Peyer's patch (tissue), 4 donors: ENCODE measurements around the gene DEFB114. TPM values are rescaled to one million over a fixed set of nuclear protein-coding genes. Genes with fewer than 3 reads are reported as not detected.

Experiments used
- DNase-seq, 3 donors: peaks; one replicate each; pipeline ENCODE4 v3.0.0-alpha.2; 2017 to 2019
- H3K27ac ChIP-seq, 4 donors: fragments of 200-600 bp; sonication (generic); one replicate each; pipeline ENCODE4 v1.5.1; 2016 to 2019
- H3K27me3 ChIP-seq, 2 donors: fragments of 200-600 bp; sonication (generic); one replicate each; pipeline ENCODE4 v1.5.1; 2019
- H3K36me3 ChIP-seq, 3 donors: fragments of 200-600 bp; sonication (generic); one replicate each; pipeline ENCODE4 v1.5.1; 2016 to 2019
- H3K4me1 ChIP-seq, 4 donors: fragments of 200-600 bp; sonication (generic); one replicate each; pipeline ENCODE4 v1.5.1; 2016 to 2019
- H3K4me3 ChIP-seq, 4 donors: fragments of 200-600 bp; sonication (generic); 1 replicate in 3 of 4; 2 replicates in 1 of 4; pipeline ENCODE4 v1.5.1; 2016 to 2019; ENCODE audit warnings: mild to moderate bottlenecking in 1 of 4
- H3K9me3 ChIP-seq, 4 donors: fragments of 200-600 bp; sonication (generic); one replicate each; pipeline ENCODE4 v1.5.1; 2016 to 2019; ENCODE audit warnings: mild to moderate bottlenecking in 1 of 4
- POLR2A ChIP-seq, 2 donors: fragments of 450-650 bp; IDR thresholded peaks; one replicate each; pipeline ENCODE4 v1.5.1; 2017; ENCODE audit warnings: antibody characterized with exemption in 2 of 2, mild to moderate bottlenecking in 2 of 2, moderate library complexity in 2 of 2
- total RNA-seq, 4 donors: library from RNA; depleted of rRNA; stranded (reverse); fragments of >200 nt; gene quantifications; one replicate each; pipeline ENCODE4 v1.1.0, GENCODE V29; 2016
- TF ChIP-seq, protein P1 (sequence below), 6 experiments: fragments of 450-650 bp in 4 of 6; fragments of 200-600 bp in 2 of 6; sonication (generic) in 1 of 6; IDR thresholded peaks; one replicate each; pipeline ENCODE4 v1.5.1; 2017 to 2019; ENCODE audit warnings: antibody characterized with exemption in 6 of 6, mild to moderate bottlenecking in 3 of 6, moderate library complexity in 1 of 6

Gene DEFB114
- total RNA-seq, 4 donors from 2014 or later, result not detected

DNA sequence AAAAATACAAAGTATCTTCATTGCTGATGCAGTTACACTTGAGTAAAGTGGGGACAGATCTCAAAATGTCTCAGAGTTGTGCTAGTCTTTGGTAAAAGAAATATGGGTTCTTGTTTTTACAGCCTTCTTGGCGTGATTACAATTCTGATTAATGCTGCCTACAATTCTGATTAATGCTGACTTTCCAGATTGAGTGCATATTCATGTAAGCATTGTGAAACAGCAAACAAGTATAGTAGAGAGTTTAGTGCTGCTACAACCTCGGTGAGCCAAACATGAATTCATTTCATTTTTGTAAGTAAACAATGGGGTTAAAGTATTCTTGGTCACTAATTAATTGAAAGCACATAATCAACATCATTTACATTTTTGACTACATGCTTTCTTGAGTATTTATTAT is 5.6 kb upstream of the DEFB114 start, which contains the start of gene DEFB113:
Gene DEFB113, minus strand, starts transcription at position 21 of the 400 bp plus-strand sequence. Its CDS starts 0 bp downstream, at position 21.
- no peak for TF ChIP-seq POLR2A (IDR thresholded peaks at IDR 0.05)
- TF ChIP-seq, protein P1, sequence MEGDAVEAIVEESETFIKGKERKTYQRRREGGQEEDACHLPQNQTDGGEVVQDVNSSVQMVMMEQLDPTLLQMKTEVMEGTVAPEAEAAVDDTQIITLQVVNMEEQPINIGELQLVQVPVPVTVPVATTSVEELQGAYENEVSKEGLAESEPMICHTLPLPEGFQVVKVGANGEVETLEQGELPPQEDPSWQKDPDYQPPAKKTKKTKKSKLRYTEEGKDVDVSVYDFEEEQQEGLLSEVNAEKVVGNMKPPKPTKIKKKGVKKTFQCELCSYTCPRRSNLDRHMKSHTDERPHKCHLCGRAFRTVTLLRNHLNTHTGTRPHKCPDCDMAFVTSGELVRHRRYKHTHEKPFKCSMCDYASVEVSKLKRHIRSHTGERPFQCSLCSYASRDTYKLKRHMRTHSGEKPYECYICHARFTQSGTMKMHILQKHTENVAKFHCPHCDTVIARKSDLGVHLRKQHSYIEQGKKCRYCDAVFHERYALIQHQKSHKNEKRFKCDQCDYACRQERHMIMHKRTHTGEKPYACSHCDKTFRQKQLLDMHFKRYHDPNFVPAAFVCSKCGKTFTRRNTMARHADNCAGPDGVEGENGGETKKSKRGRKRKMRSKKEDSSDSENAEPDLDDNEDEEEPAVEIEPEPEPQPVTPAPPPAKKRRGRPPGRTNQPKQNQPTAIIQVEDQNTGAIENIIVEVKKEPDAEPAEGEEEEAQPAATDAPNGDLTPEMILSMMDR (IDR thresholded peaks at IDR 0.05), result no peak
- Histone ChIP-seq H3K27me3 (no peaks in the 10 kb centered on the region), H3K9me3 (no peaks in the 10 kb centered on the region), H3K4me1 (no peaks in the 10 kb centered on the region), H3K36me3 (no peaks in the 10 kb centered on the region), H3K27ac (no peak within 1 kb of the TSS), H3K4me3 (no peak within 1 kb of the TSS)
- no peak for DNase-seq

DNA sequence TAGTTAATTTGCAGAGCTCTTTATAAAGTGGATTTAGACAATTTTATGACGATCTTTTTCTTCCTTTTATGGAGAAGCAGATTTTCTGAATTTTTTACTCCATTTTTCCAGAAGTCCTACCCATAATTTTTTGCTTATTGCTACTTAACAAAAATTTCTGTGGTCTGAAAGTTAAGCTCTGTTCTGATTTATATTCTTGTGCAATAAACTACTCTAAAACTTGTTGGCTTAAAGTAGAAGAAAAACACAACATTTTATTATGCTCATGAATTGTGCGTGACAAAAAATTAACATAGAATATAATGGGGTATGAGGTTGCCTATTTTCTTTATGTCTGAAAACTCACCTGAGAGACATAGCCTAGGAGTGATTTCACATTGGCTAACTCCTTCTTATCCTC is 2.9 kb upstream of the DEFB114 start:
- Histone ChIP-seq H3K4me3 (no peak overlapping the region), H3K9me3 (no peaks in the 10 kb centered on the region), H3K27me3 (no peaks in the 10 kb centered on the region), H3K27ac (no peak overlapping the region), H3K36me3 (no peaks in the 10 kb centered on the region), H3K4me1 (no peaks in the 10 kb centered on the region)
- no peak for DNase-seq
- TF ChIP-seq, protein P1 (IDR thresholded peaks at IDR 0.05), result no peak
- TF ChIP-seq POLR2A (IDR thresholded peaks at IDR 0.05), result no peak

DNA sequence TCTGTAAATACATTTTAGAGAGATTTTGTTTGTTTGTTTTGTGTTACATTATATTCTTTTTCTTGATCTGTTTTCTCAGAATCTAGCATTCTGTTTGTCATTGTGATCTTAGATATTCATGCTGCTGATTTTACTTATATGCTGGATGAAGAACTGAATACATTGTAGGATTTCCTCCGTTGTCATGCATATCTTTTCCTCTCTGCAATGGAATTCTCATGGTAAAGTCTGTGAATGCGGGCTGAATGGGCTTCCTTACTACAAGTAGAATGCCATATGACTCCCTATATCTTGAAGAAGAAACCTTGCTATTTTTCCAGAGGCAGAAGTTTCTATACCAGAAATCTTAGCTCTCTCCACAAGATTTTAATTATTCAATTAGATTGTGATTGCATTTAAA is 2.4 kb upstream of the DEFB114 start:
- H3K9me3 ChIP-seq, result no peaks in the 10 kb centered on the region
- H3K4me1 ChIP-seq, result no peaks in the 10 kb centered on the region
- no peak for TF ChIP-seq POLR2A (IDR thresholded peaks at IDR 0.05)
- TF ChIP-seq, protein P1 (IDR thresholded peaks at IDR 0.05), result no peak
- no peak overlapping the region for H3K4me3 ChIP-seq
- no peaks in the 10 kb centered on the region for H3K27me3 ChIP-seq
- H3K36me3 ChIP-seq, result no peaks in the 10 kb centered on the region
- DNase-seq, result no peak
- H3K27ac ChIP-seq, result no peak overlapping the region

DNA sequence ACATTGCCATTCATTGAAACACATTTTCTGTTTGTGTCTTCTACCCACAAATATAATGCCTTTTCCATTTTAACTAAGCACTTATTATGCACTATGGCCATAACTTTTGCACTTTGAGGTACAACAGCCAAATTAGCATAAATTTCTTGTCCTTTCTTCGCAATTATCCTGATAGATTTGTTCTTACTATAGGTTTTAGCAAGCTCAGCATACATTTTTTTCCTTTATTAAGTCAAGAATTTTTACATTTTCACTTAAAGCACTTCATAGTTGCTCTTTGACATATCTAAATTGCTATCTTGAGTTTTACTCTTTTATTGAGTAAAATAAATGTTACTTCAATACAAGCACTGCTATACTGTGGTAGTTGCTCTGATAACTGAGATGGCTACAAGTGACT is 5.8 kb downstream of the DEFB114 start:
- DNase-seq, result no peak
- H3K36me3 ChIP-seq, result no peaks in the 10 kb centered on the region
- H3K27ac ChIP-seq, result no peak overlapping the region
- H3K27me3 ChIP-seq, result no peaks in the 10 kb centered on the region
- no peaks in the 10 kb centered on the region for H3K9me3 ChIP-seq
- TF ChIP-seq, protein P1 (IDR thresholded peaks at IDR 0.05), result no peak
- no peak for TF ChIP-seq POLR2A (IDR thresholded peaks at IDR 0.05)
- H3K4me1 ChIP-seq, result no peaks in the 10 kb centered on the region
- H3K4me3 ChIP-seq, result no peak overlapping the region

DNA sequence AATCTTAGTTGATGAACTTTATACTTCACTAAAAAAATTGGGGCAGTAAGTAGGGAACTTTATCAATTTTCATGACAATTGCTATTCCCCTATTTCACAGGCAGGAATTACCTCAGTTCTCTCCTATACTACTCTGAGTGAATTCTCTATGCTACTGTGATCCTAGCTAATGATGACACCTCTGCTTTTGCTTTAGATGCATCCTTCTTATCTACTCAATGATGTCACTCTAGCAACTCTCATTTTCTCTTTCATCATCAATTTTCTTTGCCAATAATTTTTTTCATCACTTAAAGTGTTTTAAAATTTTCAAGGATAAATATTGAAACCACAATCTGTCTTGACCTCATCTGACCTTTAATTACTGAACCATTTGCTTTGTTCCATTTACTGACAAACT is 8.1 kb downstream of the DEFB114 start:
- no peaks in the 10 kb centered on the region for H3K4me1 ChIP-seq
- no peak overlapping the region for H3K27ac ChIP-seq
- no peak for DNase-seq
- TF ChIP-seq, protein P1 (IDR thresholded peaks at IDR 0.05), result no peak
- TF ChIP-seq POLR2A (IDR thresholded peaks at IDR 0.05), result no peak
- no peaks in the 10 kb centered on the region for H3K9me3 ChIP-seq
- H3K36me3 ChIP-seq, result no peaks in the 10 kb centered on the region
- H3K4me3 ChIP-seq, result no peak overlapping the region
- no peaks in the 10 kb centered on the region for H3K27me3 ChIP-seq

DNA sequence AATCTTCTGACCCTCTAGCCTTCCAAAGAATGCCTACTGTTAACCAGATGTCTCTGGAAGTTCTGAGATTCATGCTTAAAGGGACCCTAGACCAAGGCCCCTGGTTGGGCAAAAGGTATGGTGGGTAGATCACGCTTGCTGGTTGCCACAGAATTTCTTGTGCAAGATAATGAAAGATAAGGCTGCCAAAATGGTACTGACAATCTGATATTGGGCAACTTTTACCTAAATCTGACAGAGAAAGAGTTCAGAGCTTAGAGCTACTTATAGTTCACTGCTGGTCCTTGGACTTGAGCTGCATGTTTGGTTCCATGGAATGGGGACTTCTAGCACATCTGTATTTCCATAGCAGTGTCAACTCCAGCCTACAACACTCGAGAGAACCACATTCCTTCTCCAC is 12.0 kb downstream of the DEFB114 start:
- Histone ChIP-seq H3K27ac (no peak overlapping the region), H3K9me3 (no peaks in the 10 kb centered on the region), H3K4me1 (no peaks in the 10 kb centered on the region), H3K27me3 (no peaks in the 10 kb centered on the region), H3K36me3 (no peaks in the 10 kb centered on the region), H3K4me3 (no peak overlapping the region)
- DNase-seq, result no peak
- TF ChIP-seq, protein P1 (IDR thresholded peaks at IDR 0.05), result no peak
- TF ChIP-seq POLR2A (IDR thresholded peaks at IDR 0.05), result no peak
